IMR-90 (cell line): ENCODE data around the gene KLHL29. TPM values are rescaled to one million over a fixed set of nuclear protein-coding genes. Genes with fewer than 3 reads are reported as not detected.

ENCODE experiments used
- ATAC-seq: fragments of 200-7000 bp; cut with Tn5 transposase; 2 replicates; pipeline ENCODE4 v1.9.1; 2020; ENCODE audit warnings: low read depth, mild to moderate bottlenecking, moderate library complexity
- BruUV-seq: library from RNA; stranded (reverse); fragments of 400-500 nt; replicated peaks from 2 replicates; lab custom pipeline; 2021; lab: Mats Ljungman, UMichigan
- CTCF ChIA-PET: fragments of 300-600 bp; formaldehyde crosslinking; extraction: SDS; loops from one replicate; lab custom pipeline; 2021; ENCODE audit warnings: antibody characterized with exemption; lab: Yijun Ruan, JAX
- POLR2A ChIA-PET: fragments of 300-600 bp; sonication (Branson Sonifier 250); formaldehyde crosslinking; loops from one replicate; lab custom pipeline; 2022; ENCODE audit warnings: antibody characterized with exemption; ENCODE audit not compliant: unreplicated experiment; lab: Charles Lee
- DNase-seq: peaks from one replicate; pipeline ENCODE4 v3.0.0; 2013
- H2AFZ ChIP-seq: replicated peaks from 2 replicates; pipeline ENCODE3; 2013; ENCODE audit warnings: low read length, mild to moderate bottlenecking; ENCODE audit not compliant: poor library complexity
- H2AK5ac ChIP-seq: 2 replicates; pipeline ENCODE4 v1.6.1; 2013; ENCODE audit warnings: low read depth, low read length, inconsistent platforms
- H2AK9ac ChIP-seq: replicated peaks from 2 replicates; pipeline ENCODE3; 2013; ENCODE audit warnings: mild to moderate bottlenecking, low read depth, low read length, moderate library complexity; ENCODE audit not compliant: poor library complexity
- H2BK120ac ChIP-seq: 2 replicates; pipeline ENCODE4 v1.6.1; 2013; ENCODE audit warnings: low read depth, low read length, inconsistent platforms
- H2BK15ac ChIP-seq: 3 replicates; pipeline ENCODE4 v1.6.1; 2013; ENCODE audit warnings: low read depth, low read length, inconsistent platforms
- H2BK20ac ChIP-seq: 2 replicates; pipeline ENCODE4 v1.6.1; 2013; ENCODE audit warnings: low read depth, mild to moderate bottlenecking, inconsistent platforms, low read length, moderate library complexity
- H2BK5ac ChIP-seq: 2 replicates; pipeline ENCODE4 v1.6.1; 2013; ENCODE audit warnings: mild to moderate bottlenecking, low read depth, low read length, inconsistent platforms; ENCODE audit not compliant: poor library complexity, severe bottlenecking
- H3K14ac ChIP-seq: replicated peaks from 2 replicates; pipeline ENCODE4 v1.6.1; 2013; ENCODE audit warnings: low read depth, low read length, inconsistent platforms
- H3K18ac ChIP-seq: 2 replicates; pipeline ENCODE4 v1.6.1; 2013; ENCODE audit warnings: low read depth, low read length, control low read depth
- H3K23ac ChIP-seq: 2 replicates; pipeline ENCODE4 v1.6.1; 2013; ENCODE audit warnings: low read depth, low read length, inconsistent platforms
- H3K27ac ChIP-seq: 2 replicates; pipeline ENCODE4 v1.5.1; 2013; ENCODE audit warnings: mild to moderate bottlenecking, control low read depth, low read length; ENCODE audit not compliant: insufficient read depth
- H3K27me3 ChIP-seq: 2 replicates; pipeline ENCODE4 v1.6.1; 2013; ENCODE audit warnings: low read length; ENCODE audit not compliant: control insufficient read depth, insufficient read depth
- H3K36me3 ChIP-seq: 2 replicates; pipeline ENCODE4 v1.6.1; 2013; ENCODE audit warnings: low read length, mixed read lengths; ENCODE audit not compliant: control insufficient read depth, insufficient read depth
- H3K4ac ChIP-seq: 2 replicates; pipeline ENCODE4 v1.6.1; 2013; ENCODE audit warnings: low read depth, low read length, inconsistent platforms
- H3K4me1 ChIP-seq: 2 replicates; pipeline ENCODE4 v1.6.1; 2013; ENCODE audit warnings: low read length, mixed read lengths; ENCODE audit not compliant: control insufficient read depth, insufficient read depth
- H3K4me2 ChIP-seq: 2 replicates; pipeline ENCODE4 v1.6.1; 2013; ENCODE audit warnings: low read depth, mild to moderate bottlenecking, control low read depth, low read length, moderate library complexity
- H3K4me3 ChIP-seq: 2 replicates; pipeline ENCODE4 v1.5.1; 2013; ENCODE audit warnings: low read depth, mild to moderate bottlenecking, control low read depth, low read length, moderate library complexity; ENCODE audit not compliant: insufficient read depth
- H3K56ac ChIP-seq: 2 replicates; pipeline ENCODE4 v1.6.1; 2013; ENCODE audit warnings: low read length, inconsistent platforms; ENCODE audit not compliant: insufficient read depth; ENCODE audit errors: extremely low read depth
- H3K79me1 ChIP-seq, 2 experiments: 2 replicates each; pipeline ENCODE4 v1.6.1; 2013; ENCODE audit warnings: low read length in 2 of 2, inconsistent platforms in 1 of 2, low read depth in 1 of 2
- H3K9ac ChIP-seq: 2 replicates; pipeline ENCODE4 v1.6.1; 2013; ENCODE audit warnings: low read depth, low read length, control low read depth
- H3K9me1 ChIP-seq: 2 replicates; pipeline ENCODE4 v1.6.1; 2013; ENCODE audit warnings: low read length, inconsistent platforms; ENCODE audit not compliant: insufficient read depth
- H3K9me3 ChIP-seq: 2 replicates; pipeline ENCODE4 v1.6.1; 2013; ENCODE audit warnings: low read length; ENCODE audit not compliant: control insufficient read depth, insufficient read depth
- H4K20me1 ChIP-seq: 2 replicates; pipeline ENCODE4 v1.6.1; 2013; ENCODE audit warnings: low read length, inconsistent platforms; ENCODE audit not compliant: insufficient read depth
- H4K5ac ChIP-seq: 2 replicates; pipeline ENCODE4 v1.6.1; 2013; ENCODE audit warnings: mild to moderate bottlenecking, low read depth, low read length, control low read depth
- H4K8ac ChIP-seq, 2 experiments: 2 replicates each; pipeline ENCODE4 v1.6.1; 2013; ENCODE audit warnings: low read depth in 2 of 2, low read length in 2 of 2, control low read depth in 1 of 2, inconsistent platforms in 1 of 2
- H4K91ac ChIP-seq: 2 replicates; pipeline ENCODE4 v1.6.1; 2013; ENCODE audit warnings: low read depth, low read length, inconsistent platforms; ENCODE audit not compliant: insufficient read depth
- CEBPB ChIP-seq: IDR thresholded peaks from 2 replicates; pipeline ENCODE4 v1.6.1; 2012; ENCODE audit warnings: low read depth, low read length, improper control_type of control experiment
- FOS ChIP-seq: fragments of 150-350 bp; IDR thresholded peaks from 2 replicates; pipeline ENCODE4 v1.6.1; 2016; ENCODE audit warnings: low read depth, low read length
- RAD21 ChIP-seq: IDR thresholded peaks from 2 replicates; pipeline ENCODE4 v1.6.1; 2012; ENCODE audit warnings: low read length, improper control_type of control experiment
- RCOR1 ChIP-seq: IDR thresholded peaks from 2 replicates; pipeline ENCODE4 v1.6.1; 2012; ENCODE audit warnings: mild to moderate bottlenecking, low read length, improper control_type of control experiment; ENCODE audit not compliant: insufficient replicate concordance
- RFX5 ChIP-seq: IDR thresholded peaks from 2 replicates; pipeline ENCODE4 v1.8.0; 2012; ENCODE audit warnings: low read depth, mild to moderate bottlenecking, low read length, moderate library complexity
- WGBS, 2 experiments: methylation state at CpG; one replicate each; pipeline versions ENCODE4 v1.1.5 to v1.1.7; 2013; ENCODE audit warnings: missing lambda C conversion rate in 2 of 2; ENCODE audit not compliant: insufficient read length in 1 of 2; ENCODE audit errors: extremely low coverage in 2 of 2; 5-methylcytosine and 5-hydroxymethylcytosine counted together
- dilution Hi-C: fragments of 300-500 bp; cut with HindIII; formaldehyde crosslinking; loops from one replicate; pipeline ENCODE4 v1.14.3; 2018; ENCODE audit warnings: low sequenced_read_pairs; ENCODE audit not compliant: unreplicated experiment
- in situ Hi-C: fragments of 300-500 bp; cut with MboI; formaldehyde crosslinking; loops from 3 replicates; pipeline ENCODE4 v1.14.3; 2019; ENCODE audit warnings: low sequenced_read_pairs, inconsistent platforms, mixed read lengths
- intact Hi-C: fragments of 100-400 bp; cut with micrococcal nuclease; formaldehyde crosslinking; loops from 2 replicates; pipeline ENCODE4 v1.10.0; 2022
- polyA plus RNA-seq, 3 experiments: library from polyadenylated mRNA; depleted of rRNA; stranded (reverse); fragments of >200 nt; gene quantifications; 2 replicates each; pipeline ENCODE4 v1.2.3, GENCODE V29; 2012; ENCODE audit warnings: low replicate concordance in 1 of 3
- total RNA-seq: library from RNA; depleted of rRNA; stranded (reverse); fragments of >200 nt; gene quantifications from 2 replicates; pipeline ENCODE4 v1.2.3, GENCODE V29; 2012

The KLHL29 gene
- total and polyA plus RNA-seq, 2 of the 4 experiments (the other 2 are of a cell fraction), result 2.0 to 8.0 TPM

DNA sequence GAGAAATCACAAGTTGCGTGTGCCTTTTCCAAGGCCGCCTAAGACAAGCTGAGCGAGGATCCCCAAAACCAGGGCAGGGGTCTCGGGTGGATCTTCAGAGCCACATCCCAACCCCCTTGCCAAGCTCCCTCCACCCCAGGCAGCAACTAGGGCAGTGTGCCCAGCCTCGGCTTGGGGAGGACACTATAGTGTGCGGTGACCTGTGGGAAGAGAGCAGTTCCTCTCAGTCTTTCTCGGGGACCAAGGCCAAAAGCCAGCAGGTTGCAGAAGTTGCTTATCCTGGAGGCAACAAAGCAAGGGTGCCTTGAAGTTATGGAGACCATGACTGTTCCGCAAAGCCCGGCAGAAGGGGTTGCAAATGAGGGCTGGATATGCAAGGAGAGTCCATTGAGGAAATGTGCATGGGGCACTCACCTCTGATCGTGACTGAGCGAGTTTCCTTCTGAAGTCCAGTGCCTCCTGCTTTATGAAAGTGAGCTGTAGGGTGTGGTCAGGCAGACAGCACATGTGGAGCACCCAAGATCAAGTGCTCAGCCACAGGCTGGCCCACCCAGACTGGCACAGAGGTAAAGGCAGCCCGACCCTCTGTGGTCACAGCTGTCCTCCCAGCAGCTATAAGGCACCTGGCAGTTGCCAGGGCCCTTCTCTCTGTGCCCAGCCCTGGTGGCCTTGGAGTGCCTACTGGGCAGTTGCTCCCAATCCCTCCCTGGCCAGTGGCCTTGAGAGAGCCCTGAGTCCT is 281.4 kb downstream of the KLHL29 start:
- WGBS, 2 experiments, result 96% methylated on average over 7 of the region's 12 CpGs; no CpG with 5 or more reads in 1 of the 2 experiments
- peaks cover 2% of the 10 kb centered on the region; the same call in 1 of the 2 replicates for H3K4me1 ChIP-seq
- BruUV-seq, result no TSS peak

More for the DNA sequence above, 281.4 kb downstream of the KLHL29 start:
- TF ChIP-seq FOS (no peak), RFX5 (no peak), CEBPB (no peak), RCOR1 (no peak), RAD21 (no peak)
- H2AFZ ChIP-seq, result no peak overlapping the region
- H3K56ac ChIP-seq, result no peak overlapping the region
- no peak overlapping the region for H3K4me3 ChIP-seq
- no peak overlapping the region for H3K14ac ChIP-seq
- H4K91ac ChIP-seq, result no peak overlapping the region
- POLR2A ChIA-PET, result no interaction called here
- no peak overlapping the region for H2AK5ac ChIP-seq
- H3K79me1 ChIP-seq, result no peaks in the 10 kb centered on the region
- H2AK9ac ChIP-seq, result peak overlapping the region; percentile 37
- no peaks in the 10 kb centered on the region for H3K9me3 ChIP-seq
- in situ Hi-C loops (no loop called here), intact Hi-C loops (no loop called here), dilution Hi-C loops (no loop called here)
- no peak overlapping the region for H4K5ac ChIP-seq
- H2BK120ac ChIP-seq, result no peak overlapping the region
- peaks cover 4% of the 10 kb centered on the region; the same call in 1 of the 2 replicates for H3K9me1 ChIP-seq
- H3K9ac ChIP-seq, result no peak overlapping the region
- no peak overlapping the region for H3K18ac ChIP-seq
- no peaks in the 10 kb centered on the region for H3K36me3 ChIP-seq
- no peak overlapping the region for H2BK15ac ChIP-seq
- no peak overlapping the region for H2BK20ac ChIP-seq
- H3K4me2 ChIP-seq, result no peak overlapping the region
- ATAC-seq (no peak), DNase-seq (no peak)
- no peak overlapping the region for H4K8ac ChIP-seq
- no peaks in the 10 kb centered on the region; the same call in 1 of the 2 replicates for H4K20me1 ChIP-seq
- H3K4ac ChIP-seq, result no peak overlapping the region
- CTCF ChIA-PET, result no interaction called here
- H3K27me3 ChIP-seq, result no peaks in the 10 kb centered on the region
- H3K23ac ChIP-seq, result no peak overlapping the region
- H3K27ac ChIP-seq, result no peak overlapping the region
- H2BK5ac ChIP-seq, result no peak overlapping the region
